Suprapubic skin (tissue), 4 donors: ENCODE data around the gene TRDN.

ENCODE experiments used
- EP300 ChIP-seq: sonication (generic); formaldehyde crosslinking; IDR thresholded peaks from one replicate; pipeline ENCODE4 v1.6.1; 2017; ENCODE audit warnings: antibody characterized with exemption
- POLR2A ChIP-seq, 2 donors: fragments of 450-650 bp; IDR thresholded peaks; one replicate each; pipeline ENCODE4 v1.6.1; 2017; ENCODE audit warnings: antibody characterized with exemption in 2 of 2, mild to moderate bottlenecking in 2 of 2, moderate library complexity in 2 of 2
- POLR2AphosphoS5 ChIP-seq, 3 donors: sonication (generic); formaldehyde crosslinking; IDR thresholded peaks; one replicate each; pipeline ENCODE4 v1.6.1; 2017; ENCODE audit warnings: antibody characterized with exemption in 3 of 3
- TF ChIP-seq, protein P1 (sequence below), 2 donors: fragments of 200-600 bp in 1 of 2; fragments of 450-650 bp in 1 of 2; sonication (generic) in 1 of 2; IDR thresholded peaks; one replicate each; pipeline ENCODE4 v1.5.1; 2016 to 2019; ENCODE audit warnings: antibody characterized with exemption in 2 of 2, mild to moderate bottlenecking in 1 of 2, moderate library complexity in 1 of 2

DNA sequence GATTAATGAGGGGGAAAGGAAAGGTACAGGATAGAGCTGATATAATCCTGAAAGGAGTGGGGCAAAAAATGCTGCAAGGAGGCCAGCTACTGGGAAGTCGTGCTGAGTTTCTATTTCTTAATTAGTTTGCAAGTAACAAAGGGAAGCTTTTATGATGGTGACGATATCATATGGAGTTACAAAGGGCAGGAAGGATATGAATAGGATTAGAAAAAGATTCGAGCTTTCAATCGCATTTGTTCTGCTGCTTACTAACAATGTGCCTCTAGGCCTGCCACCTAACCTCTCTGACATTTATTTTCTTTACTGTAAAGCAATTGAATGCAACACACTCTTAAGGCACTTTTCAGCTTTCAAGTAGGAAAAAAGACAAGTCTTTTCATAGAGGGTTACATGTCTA, 421.5 kb downstream of the TRDN start:
- TF ChIP-seq, protein P1, sequence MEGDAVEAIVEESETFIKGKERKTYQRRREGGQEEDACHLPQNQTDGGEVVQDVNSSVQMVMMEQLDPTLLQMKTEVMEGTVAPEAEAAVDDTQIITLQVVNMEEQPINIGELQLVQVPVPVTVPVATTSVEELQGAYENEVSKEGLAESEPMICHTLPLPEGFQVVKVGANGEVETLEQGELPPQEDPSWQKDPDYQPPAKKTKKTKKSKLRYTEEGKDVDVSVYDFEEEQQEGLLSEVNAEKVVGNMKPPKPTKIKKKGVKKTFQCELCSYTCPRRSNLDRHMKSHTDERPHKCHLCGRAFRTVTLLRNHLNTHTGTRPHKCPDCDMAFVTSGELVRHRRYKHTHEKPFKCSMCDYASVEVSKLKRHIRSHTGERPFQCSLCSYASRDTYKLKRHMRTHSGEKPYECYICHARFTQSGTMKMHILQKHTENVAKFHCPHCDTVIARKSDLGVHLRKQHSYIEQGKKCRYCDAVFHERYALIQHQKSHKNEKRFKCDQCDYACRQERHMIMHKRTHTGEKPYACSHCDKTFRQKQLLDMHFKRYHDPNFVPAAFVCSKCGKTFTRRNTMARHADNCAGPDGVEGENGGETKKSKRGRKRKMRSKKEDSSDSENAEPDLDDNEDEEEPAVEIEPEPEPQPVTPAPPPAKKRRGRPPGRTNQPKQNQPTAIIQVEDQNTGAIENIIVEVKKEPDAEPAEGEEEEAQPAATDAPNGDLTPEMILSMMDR (IDR thresholded peaks at IDR 0.05): no peak
- TF ChIP-seq POLR2A (IDR thresholded peaks at IDR 0.05) (no peak), POLR2AphosphoS5 (IDR thresholded peaks at IDR 0.05) (no peak), EP300 (no peak)
